B cell (primary cell): ENCODE results near the gene PREX1. TPM values are rescaled to one million over a fixed set of nuclear protein-coding genes. Genes with fewer than 3 reads are reported as not detected.

Source experiments
- ATAC-seq: fragments of 200-7000 bp; cut with Tn5 transposase; one replicate; pipeline ENCODE4 v1.10.0; 2021; ENCODE audit warnings: low read depth, mild to moderate bottlenecking, moderate number of reproducible peaks, moderate library complexity
- CTCF ChIA-PET: fragments of 350-600 bp; sonication (Branson Sonifier 250); formaldehyde crosslinking; loops from one replicate; lab custom pipeline; 2021; ENCODE audit warnings: antibody characterized with exemption, inconsistent platforms; lab: Charles Lee
- POLR2A ChIA-PET: fragments of 350-600 bp; sonication (Branson Sonifier 250); formaldehyde crosslinking; loops from one replicate; lab custom pipeline; 2021; ENCODE audit warnings: antibody characterized with exemption; lab: Charles Lee
- DNase-seq: peaks from one replicate; pipeline ENCODE4 v3.0.0; 2013
- H2AFZ ChIP-seq: 2 replicates; pipeline ENCODE4 v1.6.1; 2012; ENCODE audit warnings: mild to moderate bottlenecking, low read depth, low read length; ENCODE audit not compliant: insufficient read depth, poor library complexity, severe bottlenecking
- H3K27ac ChIP-seq, 2 donors: 1 replicate in 1 of 2; 2 replicates in 1 of 2; pipeline ENCODE4 v1.5.1; 2012 to 2013; ENCODE audit warnings: low read length in 2 of 2, mild to moderate bottlenecking in 2 of 2, moderate library complexity in 1 of 2
- H3K27me3 ChIP-seq, 4 experiments: fragments of 200-600 bp in 1 of 4; sonication (generic) in 1 of 4; replicated peaks in 1 of 4; 1 replicate in 2 of 4; 2 replicates in 2 of 4; pipeline versions ENCODE4 v1.6.1 to v1.7.0; 2013 to 2016; ENCODE audit warnings: low read length in 3 of 4, mild to moderate bottlenecking in 2 of 4, mixed read lengths in 1 of 4, moderate library complexity in 1 of 4; ENCODE audit not compliant: insufficient read depth in 4 of 4, control insufficient read depth in 3 of 4; ENCODE audit errors: control extremely low read depth in 1 of 4
- H3K36me3 ChIP-seq, 2 experiments: replicated peaks in 1 of 2; 1 replicate in 1 of 2; 2 replicates in 1 of 2; pipeline versions ENCODE4 v1.6.1 to v1.7.1; 2013; ENCODE audit warnings: low read length in 1 of 2; ENCODE audit not compliant: insufficient read depth in 2 of 2, control insufficient read depth in 1 of 2; ENCODE audit errors: control extremely low read depth in 1 of 2, extremely low read depth in 1 of 2
- H3K4me1 ChIP-seq, 2 donors: fragments of 200-600 bp in 1 of 2; sonication (generic) in 1 of 2; 1 replicate in 1 of 2; 2 replicates in 1 of 2; pipeline versions ENCODE4 v1.5.1 to v1.6.1; 2013 to 2017; ENCODE audit warnings: low read length in 2 of 2; ENCODE audit not compliant: control insufficient read depth in 2 of 2, insufficient read depth in 2 of 2
- H3K4me2 ChIP-seq: replicated peaks from 2 replicates; pipeline ENCODE3; 2012; ENCODE audit warnings: mild to moderate bottlenecking, low read depth, low read length; ENCODE audit not compliant: poor library complexity, severe bottlenecking
- H3K4me3 ChIP-seq, 5 experiments: fragments of 200-600 bp in 1 of 5; sonication (generic) in 1 of 5; 1 replicate in 3 of 5; 2 replicates in 2 of 5; pipeline versions ENCODE4 v1.5.1 to v1.7.0; 2011 to 2016; ENCODE audit warnings: low read length in 4 of 5, mild to moderate bottlenecking in 4 of 5, low read depth in 2 of 5, control low read depth in 1 of 5, moderate library complexity in 1 of 5; ENCODE audit not compliant: insufficient read depth in 1 of 5; ENCODE audit errors: control extremely low read depth in 1 of 5, extremely low read depth in 1 of 5
- H3K79me2 ChIP-seq: fragments of 200-600 bp; sonication (generic); one replicate; pipeline ENCODE4 v1.6.0; 2016; ENCODE audit warnings: low read length; ENCODE audit not compliant: control insufficient read depth, insufficient read depth
- H3K9ac ChIP-seq: fragments of 200-600 bp; sonication (generic); 2 replicates; pipeline ENCODE4 v1.6.1; 2017; ENCODE audit warnings: mild to moderate bottlenecking, low read length, moderate library complexity
- H3K9me3 ChIP-seq, 3 donors: one replicate each; pipeline versions ENCODE4 v1.6.1 to v1.7.1; 2013; ENCODE audit warnings: low read length in 2 of 3; ENCODE audit not compliant: control insufficient read depth in 2 of 3, insufficient read depth in 1 of 3; ENCODE audit errors: control extremely low read depth in 1 of 3
- H4K20me1 ChIP-seq: 2 replicates; pipeline ENCODE4 v1.6.0; 2012; ENCODE audit warnings: mild to moderate bottlenecking, low read length; ENCODE audit not compliant: insufficient read depth, control insufficient read depth, poor library complexity, severe bottlenecking
- H3K27ac Mint-ChIP-seq: one replicate; pipeline ENCODE4 v1.8.0; 2021; ENCODE audit warnings: mixed read lengths
- H3K27me3 Mint-ChIP-seq: one replicate; pipeline ENCODE4 v1.8.0; 2021; ENCODE audit warnings: mixed read lengths
- H3K4me1 Mint-ChIP-seq: one replicate; pipeline ENCODE4 v1.8.0; 2021; ENCODE audit warnings: mixed read lengths
- H3K4me3 Mint-ChIP-seq: one replicate; pipeline ENCODE4 v1.8.0; 2021; ENCODE audit warnings: mixed read lengths
- H3K9me3 Mint-ChIP-seq: one replicate; pipeline ENCODE4 v1.8.0; 2022; ENCODE audit warnings: mixed read lengths; ENCODE audit not compliant: insufficient read depth
- CTCF ChIP-seq: fragments of 200-600 bp; IDR thresholded peaks from one replicate; pipeline ENCODE4 v1.8.0; 2022; ENCODE audit warnings: antibody characterized with exemption, mild to moderate bottlenecking
- EZH2 ChIP-seq: IDR thresholded peaks from 2 replicates; pipeline ENCODE4 v1.6.1; 2012; ENCODE audit warnings: borderline replicate concordance, low read depth, mild to moderate bottlenecking, moderate library complexity, low read length; ENCODE audit not compliant: insufficient read depth, poor library complexity, severe bottlenecking
- WGBS: methylation state at CpG from one replicate; pipeline ENCODE4 v1.1.5; 2013; ENCODE audit warnings: missing lambda C conversion rate; ENCODE audit not compliant: insufficient coverage; 5-methylcytosine and 5-hydroxymethylcytosine counted together
- intact Hi-C: fragments of 100-400 bp; cut with micrococcal nuclease; formaldehyde crosslinking; loops from one replicate; pipeline ENCODE4 v1.10.0; 2022
- polyA plus RNA-seq: library from polyadenylated mRNA; depleted of rRNA; stranded (reverse); fragments of >200 nt; gene quantifications from 2 replicates; pipeline ENCODE4 v1.2.3, GENCODE V29; 2012
- total RNA-seq, 2 donors: library from RNA; stranded (reverse); fragments of 120-200 nt in 1 of 2; gene quantifications; 1 replicate in 1 of 2; 2 replicates in 1 of 2; pipeline versions ENCODE4 v1.2.3 to v1.2.4, GENCODE V29; 2013 to 2022

PREX1 gene
- total and polyA plus RNA-seq, 2 donors (not counting 1 experiment from before 2014, with no cell fraction given): 79.1 to 99.4 TPM

- no peaks in the 10 kb centered on the region for H3K27me3 ChIP-seq
- 94% methylated on average over 9 of the region's 14 CpGs for WGBS
- Mint-ChIP-seq H3K27me3 (no peaks in the 10 kb centered on the region), H3K4me3 (peak overlapping the region; percentile 54), H3K4me1 (peaks cover 6% of the 10 kb centered on the region), H3K27ac (peak overlapping the region; percentile 88), H3K9me3 (no peaks in the 10 kb centered on the region)
- DNase-seq: no peak
- H3K4me3 ChIP-seq: no peak overlapping the region
- H3K27ac ChIP-seq: peak overlapping the region; percentile 26 to 84
- no peak for ATAC-seq
- TF ChIP-seq EZH2: no peak
- POLR2A ChIA-PET: no interaction called here
- peak overlapping the region; percentile 87 for H3K4me2 ChIP-seq
- H3K4me1 ChIP-seq: peaks cover 82 to 88% of the 10 kb centered on the region in 2 donors
- no peak overlapping the region for H3K9ac ChIP-seq
- CTCF ChIA-PET: interaction anchor here (2.2 kb wide), 1 partner anchor 11 kb away, joined by 8 read pairs; the partner anchor contains the start of gene PREX1
- H4K20me1 ChIP-seq: peaks cover 20% of the 10 kb centered on the region
- intact Hi-C loops: no loop called here
- H3K36me3 ChIP-seq: peaks cover 0 to 27% of the 10 kb centered on the region in 2 experiments
- peaks cover 0 to 3% (median 0%) of the 10 kb centered on the region in 3 donors for H3K9me3 ChIP-seq
- no peak overlapping the region for H2AFZ ChIP-seq
- H3K79me2 ChIP-seq: peaks cover 97% of the 10 kb centered on the region
Measured at GRCh38 chr20:48816282-48817205, 11.3 kb downstream of the PREX1 start.

- no peak overlapping the region for H3K9ac ChIP-seq
- intact Hi-C loops: no loop called here
- peaks cover 72 to 78% of the 10 kb centered on the region in 2 donors for H3K4me1 ChIP-seq
- no peaks in the 10 kb centered on the region for H3K9me3 Mint-ChIP-seq
- H3K4me3 ChIP-seq: no peak overlapping the region
- peaks cover 12% of the 10 kb centered on the region for H3K4me1 Mint-ChIP-seq
- TF ChIP-seq EZH2: no peak
- no peak for TF ChIP-seq CTCF
- no peak overlapping the region for H2AFZ ChIP-seq
- H3K4me2 ChIP-seq: peak overlapping the region; percentile 34
- ChIA-PET CTCF (no interaction called here), POLR2A (no interaction called here)
- peak overlapping the region; percentile 59 for H3K4me3 Mint-ChIP-seq
- peak overlapping the region; percentile 80 for H3K27ac Mint-ChIP-seq
- peak overlapping the region; percentile 27 to 84 for H3K27ac ChIP-seq
- peaks cover 28% of the 10 kb centered on the region for H4K20me1 ChIP-seq
- no peak for DNase-seq
- H3K36me3 ChIP-seq: peaks cover 0 to 27% of the 10 kb centered on the region in 2 experiments
- WGBS: 44% methylated on average over 5 of the region's 12 CpGs
- H3K27me3 ChIP-seq: no peaks in the 10 kb centered on the region
- peaks cover 97% of the 10 kb centered on the region for H3K79me2 ChIP-seq
- peaks cover 0 to 3% (median 0%) of the 10 kb centered on the region in 3 donors for H3K9me3 ChIP-seq
- H3K27me3 Mint-ChIP-seq: no peaks in the 10 kb centered on the region
- ATAC-seq: no peak
Measured at GRCh38 chr20:48815537-48815936, 12.3 kb downstream of the PREX1 start.
